GM10266 (cell line): ENCODE measurements around the gene PCGF2.
"Not testable (repeated sequence)": the region's sequence is repeated elsewhere in the genome, so short reads cannot be mapped to it uniquely, and the experiment has no call there.

ENCODE experiments used
- DNase-seq: peaks from one replicate; pipeline ENCODE4 v3.0.0; 2012; ENCODE audit errors: extremely low spot score
- CTCF ChIP-seq: IDR thresholded peaks from 2 replicates; pipeline ENCODE4 v1.5.1; 2012; ENCODE audit warnings: mild to moderate bottlenecking, low read depth; ENCODE audit not compliant: control insufficient read depth, insufficient read depth; ENCODE audit errors: missing control alignments

The PCGF2 gene

GRCh38 chr17:38789185-38789584 is 41.0 kb upstream of the PCGF2 start:
- no peak for DNase-seq
- no peak for TF ChIP-seq CTCF

GRCh38 chr17:38787999-38788398 is 39.9 kb upstream of the PCGF2 start:
- DNase-seq, result not testable (repeated sequence)

- DNase-seq, result no peak
- no peak for TF ChIP-seq CTCF
Observed at GRCh38 chr17:38786372-38786771, 38.2 kb upstream of the PCGF2 start.

GRCh38 chr17:38783227-38783626 is 35.1 kb upstream of the PCGF2 start:
- no peak for TF ChIP-seq CTCF
- no peak for DNase-seq

- no peak for TF ChIP-seq CTCF
- no peak for DNase-seq
Observed at GRCh38 chr17:38779965-38780752, 32.0 kb upstream of the PCGF2 start.

GRCh38 chr17:38777641-38778250 is 29.6 kb upstream of the PCGF2 start:
- no peak for TF ChIP-seq CTCF
- no peak for DNase-seq

- no peak for TF ChIP-seq CTCF
- no peak for DNase-seq
Observed at GRCh38 chr17:38773258-38773657, 25.1 kb upstream of the PCGF2 start.
